ENCODE measurements around the gene FAM124B. TPM values are rescaled to one million over a fixed set of nuclear protein-coding genes. Genes with fewer than 3 reads are reported as not detected.

FAM124B gene
- total and polyA plus RNA-seq, 2 of the 8 experiments (the other 6 are each of a cell fraction or from before 2014, with no cell fraction given): 2.1 to 2.6 TPM

DNA sequence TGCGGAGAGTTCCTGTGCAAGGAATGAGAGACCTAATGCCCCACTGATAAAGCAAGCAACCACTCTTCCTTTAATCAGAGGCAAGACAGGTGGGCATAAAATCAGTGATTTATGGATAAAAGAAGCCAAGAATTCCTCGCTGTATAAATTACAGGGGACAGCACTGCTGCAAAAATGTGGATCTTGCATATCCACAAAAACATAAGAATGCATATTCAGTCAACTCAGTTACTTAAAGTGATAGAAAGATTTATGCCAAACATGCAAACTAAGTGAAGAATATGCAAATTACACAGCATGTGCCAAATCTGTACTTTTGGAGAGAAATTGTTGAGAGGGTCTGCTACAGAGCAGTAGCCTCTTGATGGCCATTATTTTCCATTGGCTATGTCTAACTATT is 67.2 kb downstream of the FAM124B start:
- WGBS, 2 experiments (ENCODE audit: extremely low coverage in 1 of 2, insufficient coverage in 1 of 2, insufficient read length in 1 of 2, insufficient replicate concordance in 2 of 2, low coverage in 1 of 2, low lambda C conversion rate in 2 of 2, missing lambda C conversion rate in 1 of 2): 98% methylated on average over 2 of the region's 2 CpGs; no CpG with 5 or more reads in 1 of the 2 experiments
- no peak overlapping the region for H2BK20ac ChIP-seq (ENCODE audit: low read length)
- CTCF ChIA-PET (ENCODE audit: partially characterized antibody): no interaction called here
- H3K79me2 ChIP-seq (ENCODE audit: control insufficient read depth in 1 of 2, insufficient read depth in 2 of 2, low read length in 2 of 2): no peaks in the 10 kb centered on the region
- DNase-seq (ENCODE audit: low read depth in 1 of 2, low spot score in 2 of 2) (no peak), FAIRE-seq (no peak)
- no peak overlapping the region for H2AK5ac ChIP-seq (ENCODE audit: low read depth, low read length)
- no peak overlapping the region for H2BK12ac ChIP-seq (ENCODE audit: low read depth, low read length)
- H2BK120ac ChIP-seq (replicated peaks; ENCODE audit: low read depth, low read length): no peak overlapping the region
- H3K23ac ChIP-seq (ENCODE audit: insufficient read length): no peak overlapping the region
- H3K9ac ChIP-seq (replicated peaks in 1 of 4; ENCODE audit: extremely low read depth in 1 of 4, low read depth in 3 of 4, low read length in 3 of 4): no peak overlapping the region
- H4K20me1 ChIP-seq (replicated peaks in 1 of 2; ENCODE audit: control insufficient read depth in 1 of 2, insufficient read depth in 2 of 2, low read length in 2 of 2): no peaks in the 10 kb centered on the region
- no peak overlapping the region for H3K27ac ChIP-seq (ENCODE audit: low read depth, low read length)
- no peak overlapping the region for H3K56ac ChIP-seq (replicated peaks; ENCODE audit: insufficient read length, low read depth, low read length)
- H2BK15ac ChIP-seq (ENCODE audit: low read length): no peak overlapping the region
- no peak for TF ChIP-seq EGR1 (IDR thresholded peaks at IDR 0.05; ENCODE audit: borderline replicate concordance, low read depth, low read length)
- TF ChIP-seq BCL11A (IDR thresholded peaks at IDR 0.05; ENCODE audit: low read depth in 2 of 2, low read length in 2 of 2): no peak
- TF ChIP-seq SRF (IDR thresholded peaks at IDR 0.05; ENCODE audit: low read depth, low read length): no peak
- TF ChIP-seq ATF3 (IDR thresholded peaks at IDR 0.05; ENCODE audit: insufficient read depth, low read depth, low read length): no peak
- no peak for TF ChIP-seq NANOG (IDR thresholded peaks at IDR 0.05; ENCODE audit: insufficient read depth, low read depth, low read length, poor library complexity, severe bottlenecking)
- TF ChIP-seq SIX5 (IDR thresholded peaks at IDR 0.05; ENCODE audit: low read depth, low read length): no peak
- TF ChIP-seq SIRT6 (IDR thresholded peaks at IDR 0.05; ENCODE audit: low read length): no peak
- TF ChIP-seq POU5F1 (IDR thresholded peaks at IDR 0.05; ENCODE audit: low read depth, low read length): no peak
- no peak for TF ChIP-seq ASH2L (IDR thresholded peaks at IDR 0.05; ENCODE audit: low read length)
- TF ChIP-seq EP300 (IDR thresholded peaks at IDR 0.05; ENCODE audit: borderline replicate concordance in 1 of 2, low read depth in 2 of 2, low read length in 2 of 2): no peak
- TF ChIP-seq KDM5A (IDR thresholded peaks at IDR 0.05; ENCODE audit: low read length): no peak
- no peak for TF ChIP-seq HDAC6 (IDR thresholded peaks at IDR 0.05; ENCODE audit: low read depth, low read length)
- no peaks in the 10 kb centered on the region for H3K4me1 ChIP-seq (replicated peaks in 1 of 4; ENCODE audit: control insufficient read depth in 3 of 4, insufficient read depth in 4 of 4, low read length in 3 of 4)
- no peak overlapping the region for H4K91ac ChIP-seq (replicated peaks; ENCODE audit: insufficient read length, low read length)
- POLR2A ChIA-PET (ENCODE audit: partially characterized antibody): no interaction called here
- no peak overlapping the region for H3K4me3 ChIP-seq (ENCODE audit: extremely low read depth in 1 of 4, insufficient read depth in 2 of 4, low read depth in 3 of 4, low read length in 4 of 4)
- no peak overlapping the region for H3K4ac ChIP-seq (replicated peaks; ENCODE audit: insufficient read length, low read depth, low read length)
- no peak overlapping the region for H4K8ac ChIP-seq (ENCODE audit: extremely low read depth, insufficient read depth, low read length)
- no peaks in the 10 kb centered on the region for H3K36me3 ChIP-seq (ENCODE audit: control insufficient read depth in 2 of 4, insufficient read depth in 4 of 4, low read length in 3 of 4)
- no peak overlapping the region for H3K14ac ChIP-seq (ENCODE audit: insufficient read length)
- no peaks in the 10 kb centered on the region for H3K79me1 ChIP-seq (ENCODE audit: low read depth, low read length)
- no peaks in the 10 kb centered on the region for H3K23me2 ChIP-seq (ENCODE audit: low read depth, low read length)
- H2BK5ac ChIP-seq (ENCODE audit: low read depth, low read length): no peak overlapping the region
- no peaks in the 10 kb centered on the region for H3K27me3 ChIP-seq (replicated peaks in 1 of 4; ENCODE audit: control insufficient read depth in 3 of 4, extremely low read depth in 1 of 4, insufficient read depth in 3 of 4, low read length in 3 of 4)
- H2AFZ ChIP-seq (ENCODE audit: low read length): no peak overlapping the region
- no peak overlapping the region for H3K18ac ChIP-seq (ENCODE audit: extremely low read depth, low read length)
- no peak overlapping the region for H4K5ac ChIP-seq (ENCODE audit: insufficient read length, low read depth, low read length)
- H3K4me2 ChIP-seq (ENCODE audit: insufficient read depth in 1 of 2, low read depth in 2 of 2, low read length in 2 of 2): no peak overlapping the region
- no peaks in the 10 kb centered on the region for H3K9me3 ChIP-seq (ENCODE audit: insufficient read depth in 2 of 2, low read depth in 1 of 2, low read length in 1 of 2)

Data from H1 (cell line).